PC-3 (cell line): ENCODE data around the gene U2SURP. TPM values are rescaled to one million over a fixed set of nuclear protein-coding genes. Genes with fewer than 3 reads are reported as not detected.
"Not testable (repeated sequence)": the region's sequence is repeated elsewhere in the genome, so short reads cannot be mapped to it uniquely, and the experiment has no call there.

Experiments used
- ATAC-seq: fragments of 200-7000 bp; cut with Tn5 transposase; 2 replicates; pipeline ENCODE4 v1.9.1; 2020; ENCODE audit warnings: mild to moderate bottlenecking, moderate library complexity
- BruUV-seq: library from RNA; stranded (reverse); fragments of 400-500 nt; replicated peaks from 2 replicates; lab custom pipeline; 2021; lab: Mats Ljungman, UMichigan
- CTCF ChIA-PET: fragments of 300-600 bp; sonication (Branson Sonifier 250); formaldehyde crosslinking; loops from one replicate; lab custom pipeline; 2022; ENCODE audit warnings: antibody characterized with exemption; lab: Charles Lee
- POLR2A ChIA-PET: fragments of 300-600 bp; sonication (Branson Sonifier 250); formaldehyde crosslinking; loops from one replicate; lab custom pipeline; 2022; ENCODE audit warnings: antibody characterized with exemption; ENCODE audit not compliant: unreplicated experiment; lab: Charles Lee
- DNase-seq: peaks from one replicate; pipeline ENCODE4 v3.0.0-alpha.2; 2015
- H2AFZ ChIP-seq: fragments of 300-600 bp; sonication (generic); 2 replicates; pipeline ENCODE4 v1.6.0; 2016; ENCODE audit warnings: antibody characterized with exemption, low read length
- H3F3A ChIP-seq: fragments of 300-600 bp; sonication (generic); one replicate; pipeline ENCODE4 v1.6.0; 2017; ENCODE audit warnings: antibody characterized with exemption, low read length, control low read depth, mild to moderate bottlenecking; ENCODE audit not compliant: unreplicated experiment
- H3K27ac ChIP-seq: fragments of 300-600 bp; sonication (generic); 2 replicates; pipeline ENCODE4 v1.5.1; 2016; ENCODE audit warnings: mild to moderate bottlenecking, low read length
- H3K27me3 ChIP-seq: fragments of 300-600 bp; sonication (generic); 2 replicates; pipeline ENCODE4 v1.6.1; 2016; ENCODE audit warnings: low read length, mixed read lengths
- H3K36me3 ChIP-seq: fragments of 300-600 bp; sonication (generic); 2 replicates; pipeline ENCODE4 v1.6.1; 2016; ENCODE audit warnings: low read depth, mixed run types, low read length, mixed read lengths
- H3K4me1 ChIP-seq: fragments of 300-600 bp; sonication (generic); 2 replicates; pipeline ENCODE4 v1.5.1; 2016; ENCODE audit warnings: low read length; ENCODE audit not compliant: insufficient read depth
- H3K4me2 ChIP-seq: fragments of 300-600 bp; sonication (generic); 2 replicates; pipeline ENCODE4 v1.6.0; 2016; ENCODE audit warnings: low read length
- H3K4me3 ChIP-seq: fragments of 300-600 bp; sonication (generic); 2 replicates; pipeline ENCODE4 v1.5.1; 2016; ENCODE audit warnings: mild to moderate bottlenecking, low read length, mixed read lengths
- H3K79me2 ChIP-seq: fragments of 300-600 bp; sonication (generic); 2 replicates; pipeline ENCODE4 v1.6.1; 2017; ENCODE audit warnings: low read length, mixed read lengths
- H3K9ac ChIP-seq: fragments of 300-600 bp; sonication (generic); 2 replicates; pipeline ENCODE4 v1.6.0; 2016; ENCODE audit warnings: mild to moderate bottlenecking, low read length
- H3K9me2 ChIP-seq: fragments of 300-600 bp; sonication (generic); replicated peaks from 2 replicates; pipeline ENCODE4 v1.6.1; 2016; ENCODE audit warnings: mixed run types, low read length, mixed read lengths
- H3K9me3 ChIP-seq: fragments of 300-600 bp; sonication (generic); 2 replicates; pipeline ENCODE4 v1.6.1; 2016; ENCODE audit warnings: low read length, mixed read lengths
- H4K20me1 ChIP-seq: fragments of 300-600 bp; sonication (generic); 2 replicates; pipeline ENCODE4 v1.6.1; 2016; ENCODE audit warnings: low read length, mixed read lengths
- CTCF ChIP-seq: fragments of 300-600 bp; sonication (generic); conservative IDR thresholded peaks from 2 replicates; pipeline ENCODE4 v1.5.1; 2017; ENCODE audit warnings: antibody characterized with exemption, low read depth, mild to moderate bottlenecking, low read length
- EZH2 ChIP-seq: fragments of 300-600 bp; sonication (generic); IDR thresholded peaks from one replicate; pipeline ENCODE4 v1.6.1; 2017; ENCODE audit warnings: antibody characterized with exemption, mild to moderate bottlenecking, low read length; ENCODE audit not compliant: unreplicated experiment
- EZH2phosphoT487 ChIP-seq: fragments of 300-600 bp; sonication (generic); IDR thresholded peaks from 2 replicates; pipeline ENCODE4 v1.6.1; 2018; ENCODE audit warnings: mild to moderate bottlenecking, antibody characterized with exemption, low read length, borderline replicate concordance
- intact Hi-C: fragments of 100-400 bp; cut with micrococcal nuclease; formaldehyde crosslinking; loops from 2 replicates; pipeline ENCODE4 v1.9.0; 2023
- total RNA-seq: library from RNA; depleted of rRNA; stranded (reverse); fragments of >200 nt; gene quantifications from 2 replicates; pipeline ENCODE4 v1.2.3, GENCODE V29; 2014

Gene U2SURP
- total RNA-seq, 1 experiment from 2014 or later = 81.1 TPM

GRCh38 chr3:142987080-142987700 lies 14.2 kb upstream of the U2SURP start:
- peak; percentile 66 for DNase-seq
- no peaks in the 10 kb centered on the region for H3K9me2 ChIP-seq
- no peaks in the 10 kb centered on the region for H3K36me3 ChIP-seq
- ChIA-PET POLR2A (no interaction called here), CTCF (interaction anchor here (0.6 kb wide), 1 partner anchor 405 kb away, joined by 3 read pairs; no protein-coding TSS in a partner anchor)
- H4K20me1 ChIP-seq = no peaks in the 10 kb centered on the region
- H3K4me3 ChIP-seq = no peak overlapping the region
- H3K27me3 ChIP-seq = no peaks in the 10 kb centered on the region
- no peaks in the 10 kb centered on the region for H3F3A ChIP-seq
- ATAC-seq = peak; percentile 53
- TF ChIP-seq CTCF (peak; percentile 65), EZH2phosphoT487 (no peak), EZH2 (no peak)
- no peaks in the 10 kb centered on the region for H3K4me1 ChIP-seq
- H3K79me2 ChIP-seq = no peaks in the 10 kb centered on the region
- H3K9ac ChIP-seq = no peak overlapping the region
- no peaks in the 10 kb centered on the region for H3K9me3 ChIP-seq
- intact Hi-C loops = loop anchor here (1.0 to 2.0 kb wide), 3 partner anchors 58 to 400 kb away; no protein-coding TSS in a partner anchor
- BruUV-seq = no TSS peak
- H2AFZ ChIP-seq = no peak overlapping the region
- H3K27ac ChIP-seq = no peak overlapping the region
- no peak overlapping the region for H3K4me2 ChIP-seq

GRCh38 chr3:142987707-142988106 lies 13.7 kb upstream of the U2SURP start:
- Histone ChIP-seq H3F3A (no peaks in the 10 kb centered on the region), H4K20me1 (no peaks in the 10 kb centered on the region), H3K9ac (no peak overlapping the region), H3K9me2 (no peaks in the 10 kb centered on the region), H3K9me3 (no peaks in the 10 kb centered on the region), H3K27me3 (no peaks in the 10 kb centered on the region), H2AFZ (peak overlapping the region; percentile 48; the same call in 1 of the 2 replicates), H3K4me2 (no peak overlapping the region), H3K4me3 (no peak overlapping the region), H3K27ac (no peak overlapping the region), H3K36me3 (no peaks in the 10 kb centered on the region), H3K79me2 (no peaks in the 10 kb centered on the region), H3K4me1 (no peaks in the 10 kb centered on the region)
- DNase-seq (no peak), ATAC-seq (no peak)
- intact Hi-C loops = loop anchor here (1.0 to 2.0 kb wide), 3 partner anchors 58 to 401 kb away; no protein-coding TSS in a partner anchor
- POLR2A ChIA-PET = no interaction called here
- TF ChIP-seq CTCF = no peak
- no peak for TF ChIP-seq EZH2phosphoT487
- TF ChIP-seq EZH2 = no peak
- BruUV-seq = no TSS peak
- CTCF ChIA-PET = no interaction called here

- H3K36me3 ChIP-seq, H3K79me2 ChIP-seq, H3K9me3 ChIP-seq, BruUV-seq, intact Hi-C loops, ATAC-seq, H3F3A ChIP-seq, H3K4me2 ChIP-seq, H3K4me3 ChIP-seq, H3K27ac ChIP-seq, H3K9ac ChIP-seq, H3K27me3 ChIP-seq, DNase-seq, H4K20me1 ChIP-seq, CTCF ChIA-PET, H3K9me2 ChIP-seq, POLR2A ChIA-PET, H3K4me1 ChIP-seq: not testable (repeated sequence)
- 0 out of 2 replicates have a peak overlapping the region, but pooled peaks have one; percentile 48 for H2AFZ ChIP-seq
Measured at GRCh38 chr3:142988221-142988620, 13.1 kb upstream of the U2SURP start.

GRCh38 chr3:142988826-142989225 lies 12.5 kb upstream of the U2SURP start:
- BruUV-seq, H3K27ac ChIP-seq, CTCF ChIA-PET: not testable (repeated sequence)

More at GRCh38 chr3:142988826-142989225, 12.5 kb upstream of the U2SURP start:
- H3K79me2 ChIP-seq, DNase-seq, ATAC-seq, H3K27me3 ChIP-seq, H3K4me3 ChIP-seq, H3K4me1 ChIP-seq, H3F3A ChIP-seq, H4K20me1 ChIP-seq, POLR2A ChIA-PET, H3K9ac ChIP-seq, intact Hi-C loops, H3K9me2 ChIP-seq, H3K4me2 ChIP-seq, H2AFZ ChIP-seq, H3K36me3 ChIP-seq, H3K9me3 ChIP-seq: not testable (repeated sequence)
